Activated B cell treated with CpG ODN at 0.5 μM for 24 hours (primary cell): Measurements from ENCODE around the gene KIF22. TPM values are rescaled to one million over a fixed set of nuclear protein-coding genes. Genes with fewer than 3 reads are reported as not detected.
A peak's percentile ranks its signal among the peaks of the same experiment; 100 is the strongest.

Source experiments
- ATAC-seq: fragments of 200-7000 bp; cut with Tn5 transposase; one replicate; pipeline ENCODE4 v1.10.0; 2021; ENCODE audit warnings: low read depth, mild to moderate bottlenecking, moderate library complexity
- CTCF ChIA-PET: fragments of 350-600 bp; sonication (Branson Sonifier 250); formaldehyde crosslinking; loops from one replicate; lab custom pipeline; 2021; ENCODE audit warnings: antibody characterized with exemption; lab: Charles Lee
- POLR2A ChIA-PET: fragments of 350-600 bp; sonication (Branson Sonifier 250); formaldehyde crosslinking; loops from one replicate; lab custom pipeline; 2021; ENCODE audit warnings: antibody characterized with exemption; lab: Charles Lee
- DNase-seq: peaks from one replicate; pipeline ENCODE4 v3.0.0; 2022
- H3K27ac Mint-ChIP-seq: one replicate; pipeline ENCODE4 v1.8.0; 2020; ENCODE audit warnings: mixed read lengths
- H3K27me3 Mint-ChIP-seq: one replicate; pipeline ENCODE4 v1.8.0; 2021; ENCODE audit warnings: mixed read lengths
- H3K36me3 Mint-ChIP-seq: one replicate; pipeline ENCODE4 v1.8.0; 2021; ENCODE audit warnings: low read depth, mixed read lengths
- H3K4me1 Mint-ChIP-seq: one replicate; pipeline ENCODE4 v1.8.0; 2021; ENCODE audit warnings: mixed read lengths
- H3K4me3 Mint-ChIP-seq: one replicate; pipeline ENCODE4 v1.8.0; 2020; ENCODE audit warnings: mild to moderate bottlenecking, mixed read lengths
- H3K9me3 Mint-ChIP-seq: one replicate; pipeline ENCODE4 v1.8.0; 2020; ENCODE audit warnings: mixed read lengths
- intact Hi-C: fragments of 100-400 bp; cut with micrococcal nuclease; formaldehyde crosslinking; loops from one replicate; pipeline ENCODE4 v1.15.1; 2024
- total RNA-seq: library from RNA; stranded (reverse); gene quantifications from 2 replicates; pipeline ENCODE4 v1.2.3, GENCODE V29; 2022
- TF ChIP-seq, protein P1 (sequence below): fragments of 200-600 bp; IDR thresholded peaks from one replicate; pipeline ENCODE4 v1.8.0; 2022; ENCODE audit warnings: antibody characterized with exemption, mild to moderate bottlenecking

Gene KIF22
- total RNA-seq, 1 donor from 2014 or later = 40.1 TPM

- ChIA-PET POLR2A (interaction anchor here (0.9 to 5.5 kb wide), 4 partner anchors 8 to 25 kb away, joined by 4 to 147 read pairs (median 6); partner anchors contain the start of genes KIF22, MVP and PAGR1), CTCF (interaction anchor here (1.2 kb wide), 1 partner anchor 38 kb away, joined by 4 read pairs; no protein-coding TSS in a partner anchor)
- intact Hi-C loops = loop anchor here (2.0 kb wide), 1 partner anchor 210 kb away; no protein-coding TSS in a partner anchor
Observed at GRCh38 chr16:29810699-29811169, 20.2 kb downstream of the KIF22 start.

GRCh38 chr16:29811170-29811895 is 20.8 kb downstream of the KIF22 start:
- H3K27me3 Mint-ChIP-seq = no peaks in the 10 kb centered on the region
- peak overlapping the region; percentile 80 for H3K4me3 Mint-ChIP-seq
- intact Hi-C loops = loop anchor here (2.0 kb wide), 1 partner anchor 209 kb away; no protein-coding TSS in a partner anchor
- H3K9me3 Mint-ChIP-seq = no peaks in the 10 kb centered on the region
- CTCF ChIA-PET = no interaction called here
- POLR2A ChIA-PET = interaction anchor here (1.2 to 1.4 kb wide), 3 partner anchors 10 to 162 kb away, joined by 4 to 7 read pairs (median 5); partner anchors contain the start of gene TAOK2
- TF ChIP-seq, protein P1, sequence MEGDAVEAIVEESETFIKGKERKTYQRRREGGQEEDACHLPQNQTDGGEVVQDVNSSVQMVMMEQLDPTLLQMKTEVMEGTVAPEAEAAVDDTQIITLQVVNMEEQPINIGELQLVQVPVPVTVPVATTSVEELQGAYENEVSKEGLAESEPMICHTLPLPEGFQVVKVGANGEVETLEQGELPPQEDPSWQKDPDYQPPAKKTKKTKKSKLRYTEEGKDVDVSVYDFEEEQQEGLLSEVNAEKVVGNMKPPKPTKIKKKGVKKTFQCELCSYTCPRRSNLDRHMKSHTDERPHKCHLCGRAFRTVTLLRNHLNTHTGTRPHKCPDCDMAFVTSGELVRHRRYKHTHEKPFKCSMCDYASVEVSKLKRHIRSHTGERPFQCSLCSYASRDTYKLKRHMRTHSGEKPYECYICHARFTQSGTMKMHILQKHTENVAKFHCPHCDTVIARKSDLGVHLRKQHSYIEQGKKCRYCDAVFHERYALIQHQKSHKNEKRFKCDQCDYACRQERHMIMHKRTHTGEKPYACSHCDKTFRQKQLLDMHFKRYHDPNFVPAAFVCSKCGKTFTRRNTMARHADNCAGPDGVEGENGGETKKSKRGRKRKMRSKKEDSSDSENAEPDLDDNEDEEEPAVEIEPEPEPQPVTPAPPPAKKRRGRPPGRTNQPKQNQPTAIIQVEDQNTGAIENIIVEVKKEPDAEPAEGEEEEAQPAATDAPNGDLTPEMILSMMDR = no peak
- H3K27ac Mint-ChIP-seq = peak overlapping the region; percentile 53
- H3K4me1 Mint-ChIP-seq = peaks cover 57% of the 10 kb centered on the region
- peak; percentile 50 for DNase-seq
- ATAC-seq = peak; percentile 22
- peaks cover 26% of the 10 kb centered on the region for H3K36me3 Mint-ChIP-seq

More at GRCh38 chr16:29810699-29811169, 20.2 kb downstream of the KIF22 start:
- no peak for ATAC-seq
- Mint-ChIP-seq H3K4me3 (peak overlapping the region; percentile 80), H3K4me1 (peaks cover 53% of the 10 kb centered on the region), H3K36me3 (peaks cover 24% of the 10 kb centered on the region), H3K27me3 (no peaks in the 10 kb centered on the region), H3K27ac (peak overlapping the region; percentile 53), H3K9me3 (no peaks in the 10 kb centered on the region)
- DNase-seq = no peak
- TF ChIP-seq, protein P1 = no peak

DNA sequence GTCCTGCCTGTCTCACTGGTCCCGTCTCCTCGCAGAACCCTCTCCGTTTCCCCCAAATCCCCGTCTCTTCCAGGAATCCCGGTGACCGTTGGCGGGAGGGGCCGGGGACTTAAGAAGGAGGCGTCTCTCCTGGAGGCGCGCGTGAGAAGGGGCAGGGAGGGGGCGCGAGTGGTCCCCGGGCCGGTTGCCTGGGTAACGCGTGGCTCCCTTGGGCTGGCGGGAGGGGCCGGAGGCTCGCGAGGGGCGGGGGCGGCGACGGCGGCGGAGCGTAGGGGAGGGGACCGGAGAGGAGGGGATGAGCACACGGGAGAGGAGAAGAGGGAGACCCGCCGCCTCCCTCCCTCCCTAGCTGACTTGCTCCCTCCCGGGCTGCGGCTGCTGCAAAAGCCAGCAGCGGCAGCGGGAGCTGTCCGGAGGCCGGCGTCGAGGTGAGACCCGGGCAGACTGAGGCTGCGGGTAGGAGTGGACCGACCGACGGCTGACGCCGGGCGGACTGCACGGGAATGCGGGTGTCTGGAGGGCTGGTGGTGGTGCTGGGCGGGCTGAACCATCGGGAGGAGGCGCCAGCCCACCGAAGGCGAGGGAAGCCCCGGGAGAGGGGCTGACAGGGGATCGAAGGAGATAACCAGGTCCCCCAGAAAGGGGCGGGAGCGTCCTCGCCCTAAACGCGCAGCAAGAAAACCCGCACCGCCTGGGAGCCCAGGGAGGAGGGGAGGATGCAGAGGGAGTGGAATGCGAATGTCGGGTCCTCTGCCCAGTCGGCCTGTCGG is 21.5 kb downstream of the KIF22 start, which contains the start of gene PRRT2:
Gene PRRT2 (plus strand): TSS at position 298 of the 770 bp plus-strand sequence. CDS start 862 bp downstream, outside the sequence.
- H3K27ac Mint-ChIP-seq = peak within 1 kb of the TSS; percentile 53
- intact Hi-C loops = loop anchor here (2.0 kb wide), 1 partner anchor 209 kb away; no protein-coding TSS in a partner anchor
- CTCF ChIA-PET = no interaction called here
- H3K4me3 Mint-ChIP-seq = peak within 1 kb of the TSS; percentile 80
- no peaks in the 10 kb centered on the region for H3K27me3 Mint-ChIP-seq
- peaks cover 29% of the 10 kb centered on the region for H3K36me3 Mint-ChIP-seq
- peak; percentile 41 for DNase-seq
- peaks cover 64% of the 10 kb centered on the region for H3K4me1 Mint-ChIP-seq
- no peak for ATAC-seq
- TF ChIP-seq, protein P1 = no peak
- POLR2A ChIA-PET = interaction anchor here (0.5 to 1.4 kb wide), 5 partner anchors 9 to 168 kb away, joined by 4 to 7 read pairs (median 5); partner anchors contain the start of gene TAOK2
- H3K9me3 Mint-ChIP-seq = no peaks in the 10 kb centered on the region

GRCh38 chr16:29812754-29813643 is 22.4 kb downstream of the KIF22 start:
- ChIA-PET POLR2A (interaction anchor here (0.5 to 1.4 kb wide), 5 partner anchors 91 to 169 kb away, joined by 3 to 7 read pairs (median 5); partner anchors contain the start of genes KCTD13 and TAOK2), CTCF (no interaction called here)
- no peak for DNase-seq
- H3K27me3 Mint-ChIP-seq = no peaks in the 10 kb centered on the region
- no peaks in the 10 kb centered on the region for H3K9me3 Mint-ChIP-seq
- no peak for ATAC-seq
- no peak overlapping the region for H3K4me3 Mint-ChIP-seq
- H3K27ac Mint-ChIP-seq = no peak overlapping the region
- H3K36me3 Mint-ChIP-seq = peaks cover 28% of the 10 kb centered on the region
- peaks cover 66% of the 10 kb centered on the region for H3K4me1 Mint-ChIP-seq
- intact Hi-C loops = no loop called here
- TF ChIP-seq, protein P1 = no peak
